IPS DF 6.9 (cell line): ENCODE data around the gene PTGFRN.

Experiments used
- DNase-seq: peaks from one replicate; pipeline ENCODE4 v3.0.0-alpha.2; 2013; ENCODE audit warnings: low read depth, low spot score
- H3K27ac ChIP-seq: one replicate; pipeline ENCODE4 v1.5.1; 2013; ENCODE audit warnings: low read length, control low read depth
- H3K27me3 ChIP-seq: 2 replicates; pipeline ENCODE4 v1.6.1; 2013; ENCODE audit warnings: mild to moderate bottlenecking, low read length; ENCODE audit not compliant: control insufficient read depth, insufficient read depth
- H3K36me3 ChIP-seq: 2 replicates; pipeline ENCODE4 v1.6.1; 2013; ENCODE audit warnings: low read length; ENCODE audit not compliant: control insufficient read depth, insufficient read depth
- H3K4me1 ChIP-seq: 2 replicates; pipeline ENCODE4 v1.6.1; 2013; ENCODE audit warnings: low read length; ENCODE audit not compliant: control insufficient read depth, insufficient read depth
- H3K4me3 ChIP-seq: 2 replicates; pipeline ENCODE4 v1.5.1; 2013; ENCODE audit warnings: mild to moderate bottlenecking, low read length
- H3K9me3 ChIP-seq: 2 replicates; pipeline ENCODE4 v1.6.1; 2013; ENCODE audit warnings: low read length, inconsistent platforms; ENCODE audit not compliant: control insufficient read depth, insufficient read depth
- WGBS: extraction: QIAGEN DNeasy Blood & Tissue Kit; methylation state at CpG from one replicate; pipeline ENCODE4 v1.1.7; 2013; ENCODE audit warnings: mixed read lengths, missing lambda C conversion rate; ENCODE audit not compliant: insufficient read length, insufficient coverage; 5-methylcytosine and 5-hydroxymethylcytosine counted together

The PTGFRN gene

GRCh38 chr1:116916002-116916401 is 6.3 kb downstream of the PTGFRN start:
- no CpG with 5 or more reads among the region's 6 CpGs for WGBS
- Histone ChIP-seq H3K27me3 (no peaks in the 10 kb centered on the region), H3K4me1 (peaks cover 4% of the 10 kb centered on the region; the same call in 1 of the 2 replicates)

DNA sequence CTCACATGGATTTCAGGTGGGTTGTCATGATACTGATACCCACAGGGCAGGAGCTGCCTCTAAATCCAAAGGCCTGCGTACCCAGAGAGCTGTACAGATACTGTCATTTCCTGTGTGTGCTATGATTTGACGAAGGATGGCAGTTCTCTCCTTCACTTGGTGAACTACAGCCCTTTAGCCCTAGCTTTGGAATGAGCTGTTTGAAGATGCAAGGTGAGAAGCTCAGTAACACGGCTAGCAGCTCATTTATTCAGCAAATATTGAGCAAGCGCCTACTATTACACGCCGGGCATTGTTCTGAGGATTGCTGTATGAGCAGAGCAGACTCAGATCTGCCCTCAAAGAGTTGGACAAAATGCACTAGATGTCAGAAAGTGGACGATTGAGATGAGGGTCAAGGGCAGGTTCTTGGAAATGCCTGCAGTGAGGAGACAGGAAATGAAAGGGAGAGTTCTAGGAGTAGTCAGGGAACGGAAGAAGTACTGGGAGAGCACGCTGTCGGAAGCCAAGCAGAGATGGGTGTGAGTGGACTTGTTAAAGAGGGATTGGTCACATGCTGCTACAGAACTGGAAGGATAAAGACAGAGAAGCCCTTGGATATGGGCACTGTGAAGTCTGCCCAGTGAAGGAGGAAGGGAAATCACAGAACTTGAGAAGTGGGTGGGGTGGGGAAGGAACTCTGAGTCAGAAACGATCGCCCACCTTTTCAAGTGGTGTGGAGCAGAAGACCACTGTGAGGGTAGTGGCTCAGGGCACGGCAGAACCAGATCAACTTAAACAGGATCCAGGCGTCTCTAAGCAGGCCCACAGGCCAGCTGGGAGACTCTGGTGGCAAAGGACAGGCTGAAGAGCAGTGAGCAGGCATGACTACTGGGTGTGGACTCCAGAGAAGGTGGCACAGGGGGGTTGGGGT is 7.1 kb downstream of the PTGFRN start:
- WGBS, result no CpG with 5 or more reads among the region's 14 CpGs
- Histone ChIP-seq H3K27me3 (no peaks in the 10 kb centered on the region), H3K4me1 (peaks cover 4% of the 10 kb centered on the region; the same call in 1 of the 2 replicates), H3K4me3 (no peak overlapping the region), H3K36me3 (no peaks in the 10 kb centered on the region), H3K9me3 (no peaks in the 10 kb centered on the region), H3K27ac (no peak overlapping the region)
- no peak for DNase-seq

More at GRCh38 chr1:116916002-116916401, 6.3 kb downstream of the PTGFRN start:
- Histone ChIP-seq H3K36me3 (no peaks in the 10 kb centered on the region), H3K4me3 (no peak overlapping the region), H3K27ac (no peak overlapping the region), H3K9me3 (no peaks in the 10 kb centered on the region)
- no peak for DNase-seq

- WGBS, result no CpG with 5 or more reads among the region's 5 CpGs
- DNase-seq, result no peak
- no peak overlapping the region for H3K27ac ChIP-seq
- H3K4me1 ChIP-seq, result 0 out of 2 replicates have a peak, but pooled peaks cover 2% of the 10 kb centered on the region
- no peaks in the 10 kb centered on the region for H3K27me3 ChIP-seq
- no peaks in the 10 kb centered on the region for H3K9me3 ChIP-seq
- H3K4me3 ChIP-seq, result no peak overlapping the region
- H3K36me3 ChIP-seq, result no peaks in the 10 kb centered on the region
These were observed 9.1 kb downstream of the PTGFRN start for GRCh38 chr1:116918714-116919357.

GRCh38 chr1:116919802-116920201 is 10.1 kb downstream of the PTGFRN start:
- Histone ChIP-seq H3K27ac (no peak overlapping the region), H3K36me3 (no peaks in the 10 kb centered on the region), H3K4me1 (0 out of 2 replicates have a peak, but pooled peaks cover 2% of the 10 kb centered on the region), H3K9me3 (no peaks in the 10 kb centered on the region), H3K4me3 (no peak overlapping the region), H3K27me3 (no peaks in the 10 kb centered on the region)
- no peak for DNase-seq
- no CpG with 5 or more reads among the region's 2 CpGs for WGBS

- no peaks in the 10 kb centered on the region for H3K27me3 ChIP-seq
- WGBS, result no CpG with 5 or more reads among the region's 1 CpG
- no peaks in the 10 kb centered on the region for H3K9me3 ChIP-seq
- DNase-seq, result no peak
- no peaks in the 10 kb centered on the region for H3K36me3 ChIP-seq
- H3K27ac ChIP-seq, result no peak overlapping the region
- H3K4me3 ChIP-seq, result no peak overlapping the region
- H3K4me1 ChIP-seq, result 0 out of 2 replicates have a peak, but pooled peaks cover 2% of the 10 kb centered on the region
These were observed 10.5 kb downstream of the PTGFRN start for GRCh38 chr1:116920211-116920610.

DNA sequence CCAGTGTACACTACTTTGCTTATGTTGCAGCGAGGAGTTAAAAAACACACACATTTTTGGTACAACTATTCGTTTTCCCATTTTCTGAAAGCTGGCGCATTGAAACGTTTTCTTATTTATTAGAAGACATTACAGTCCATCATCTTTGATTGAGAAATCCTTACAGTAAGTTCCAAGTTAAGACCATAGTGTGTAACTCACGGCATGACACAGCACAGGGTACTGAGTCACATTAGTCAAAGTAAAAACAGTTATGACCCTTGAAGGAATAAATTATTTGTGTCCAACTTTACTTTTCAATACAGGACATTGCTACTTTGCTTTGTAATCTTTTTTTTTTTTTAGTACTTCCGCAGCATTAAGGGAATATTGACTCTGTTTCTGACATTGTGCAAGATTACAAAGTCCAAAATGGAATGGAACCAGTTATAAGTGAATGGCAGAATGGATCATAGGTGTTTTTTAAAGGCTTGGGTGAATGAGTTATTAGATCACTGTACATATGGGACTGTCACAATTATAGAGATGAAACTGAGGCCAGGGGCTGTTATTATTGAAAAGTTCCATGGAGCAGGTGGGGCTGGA is 11.7 kb downstream of the PTGFRN start:
- no peak for DNase-seq
- Histone ChIP-seq H3K27me3 (no peaks in the 10 kb centered on the region), H3K27ac (no peak overlapping the region), H3K9me3 (no peaks in the 10 kb centered on the region), H3K4me3 (no peak overlapping the region), H3K36me3 (no peaks in the 10 kb centered on the region), H3K4me1 (0 out of 2 replicates have a peak, but pooled peaks cover 2% of the 10 kb centered on the region)
- WGBS, result no CpG with 5 or more reads among the region's 6 CpGs

- Histone ChIP-seq H3K27me3 (no peaks in the 10 kb centered on the region), H3K27ac (no peak overlapping the region), H3K36me3 (no peaks in the 10 kb centered on the region), H3K4me1 (0 out of 2 replicates have a peak, but pooled peaks cover 1% of the 10 kb centered on the region), H3K9me3 (no peaks in the 10 kb centered on the region), H3K4me3 (no peak overlapping the region)
- no peak for DNase-seq
- WGBS, result no CpG with 5 or more reads among the region's 5 CpGs
These were observed 12.2 kb downstream of the PTGFRN start for GRCh38 chr1:116921937-116922336.

DNA sequence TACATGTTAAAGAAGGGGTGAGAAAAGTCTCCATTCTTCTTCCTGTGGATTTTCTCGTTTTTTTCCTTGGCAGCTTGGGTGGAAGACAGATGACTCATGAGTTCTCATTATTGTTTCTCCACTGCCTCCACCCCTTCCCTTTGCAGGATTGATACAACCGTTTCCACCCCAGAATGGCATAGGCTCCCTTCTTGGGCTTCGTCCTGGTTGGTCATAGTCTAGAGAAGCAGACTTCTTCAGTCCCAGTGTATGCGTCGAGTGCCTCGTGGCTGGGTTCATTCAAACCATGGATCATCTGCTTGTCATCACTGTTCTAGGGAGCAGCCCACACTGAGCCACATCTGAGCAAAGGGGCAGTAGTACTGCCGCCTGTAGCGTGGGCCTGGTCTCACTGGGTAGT is 13.7 kb downstream of the PTGFRN start:
- DNase-seq, result no peak
- no peaks in the 10 kb centered on the region for H3K4me1 ChIP-seq
- no peaks in the 10 kb centered on the region for H3K36me3 ChIP-seq
- no peak overlapping the region for H3K27ac ChIP-seq
- no CpG with 5 or more reads among the region's 8 CpGs for WGBS
- H3K9me3 ChIP-seq, result no peaks in the 10 kb centered on the region
- no peaks in the 10 kb centered on the region for H3K27me3 ChIP-seq
- no peak overlapping the region for H3K4me3 ChIP-seq

DNA sequence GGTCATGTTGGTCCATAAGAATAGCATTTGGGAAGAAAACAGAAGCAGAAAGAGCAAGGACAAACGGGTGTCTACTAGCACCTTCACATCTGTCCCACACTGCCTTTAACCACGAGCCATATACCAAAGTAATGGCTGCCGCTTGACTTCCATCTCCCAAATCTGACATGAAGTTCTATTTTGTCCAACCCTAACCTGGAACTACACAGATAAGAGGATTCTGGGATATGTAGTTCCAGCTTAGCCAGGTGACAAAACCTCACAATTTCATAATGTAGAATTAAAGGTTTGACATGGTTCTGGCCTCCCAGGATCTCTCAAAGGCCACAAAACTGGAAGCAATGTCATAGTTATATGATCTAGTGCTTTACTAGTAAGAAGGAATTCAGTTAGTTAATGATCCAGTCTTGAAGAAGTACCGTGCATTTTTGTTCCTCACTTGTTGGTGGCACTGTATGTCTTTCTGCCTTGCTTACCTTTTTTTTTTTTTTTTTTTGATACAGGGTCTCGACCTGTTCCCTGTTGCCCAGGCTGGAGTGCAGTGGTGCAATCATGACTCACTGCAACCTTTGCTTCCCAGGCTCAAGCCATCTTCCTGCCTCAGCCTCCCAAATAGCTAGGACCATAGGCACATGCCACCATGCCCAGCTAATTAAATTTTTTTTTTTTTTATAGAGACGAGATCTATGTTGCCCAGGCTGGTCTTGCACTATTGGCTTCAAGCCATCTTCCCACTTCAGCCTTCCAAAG is 17.5 kb downstream of the PTGFRN start:
- no peak for DNase-seq
- no peaks in the 10 kb centered on the region for H3K9me3 ChIP-seq
- H3K4me1 ChIP-seq, result no peaks in the 10 kb centered on the region
- WGBS, result no CpG with 5 or more reads among the region's 6 CpGs
- no peak overlapping the region for H3K27ac ChIP-seq
- H3K27me3 ChIP-seq, result no peaks in the 10 kb centered on the region
- no peak overlapping the region for H3K4me3 ChIP-seq
- H3K36me3 ChIP-seq, result no peaks in the 10 kb centered on the region
